Dermis microvascular lymphatic vessel endothelial cell (primary cell): ENCODE data around the gene DLGAP1. TPM values are rescaled to one million over a fixed set of nuclear protein-coding genes. Genes with fewer than 3 reads are reported as not detected.
A peak's percentile ranks its signal among the peaks of the same experiment; 100 is the strongest.

Experiments
- DNase-seq, 2 donors: peaks; one replicate each; pipeline versions ENCODE4 v3.0.0 to v3.0.0-alpha.2; 2010; ENCODE audit warnings: low read depth in 2 of 2
- total RNA-seq: library from RNA; depleted of rRNA; stranded (reverse); fragments of >200 nt; gene quantifications from 2 replicates; pipeline ENCODE4 v1.2.1, GENCODE V29; 2014

The DLGAP1 gene
- total RNA-seq, 1 donor from 2014 or later: 0.13 TPM

DNA sequence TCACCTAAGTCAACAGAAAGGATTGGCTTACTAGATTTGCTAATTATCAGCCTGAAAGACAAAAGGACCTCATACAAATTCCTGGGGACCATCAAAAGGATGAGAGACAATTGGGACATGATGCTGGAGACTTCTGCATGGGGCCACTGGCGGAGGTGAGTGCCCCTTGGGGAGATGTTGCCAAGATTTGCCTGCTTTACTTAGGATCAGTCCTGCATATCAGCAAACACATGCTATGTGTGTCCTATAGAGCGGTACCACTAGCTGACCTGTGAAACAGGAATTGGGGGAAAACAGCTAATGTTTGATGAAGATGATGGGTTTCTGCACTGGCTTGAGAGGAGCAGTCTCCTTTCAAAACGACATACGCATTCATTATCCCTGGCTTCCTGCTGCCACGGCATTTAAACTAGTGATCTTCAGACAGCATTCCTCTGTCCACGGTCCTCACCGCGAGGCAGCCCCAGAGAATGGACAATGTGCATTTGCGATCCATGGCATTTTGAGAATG, 901.0 kb downstream of the DLGAP1 start:
- DNase-seq: peak in 1 of 2 donors; percentile 1

DNA sequence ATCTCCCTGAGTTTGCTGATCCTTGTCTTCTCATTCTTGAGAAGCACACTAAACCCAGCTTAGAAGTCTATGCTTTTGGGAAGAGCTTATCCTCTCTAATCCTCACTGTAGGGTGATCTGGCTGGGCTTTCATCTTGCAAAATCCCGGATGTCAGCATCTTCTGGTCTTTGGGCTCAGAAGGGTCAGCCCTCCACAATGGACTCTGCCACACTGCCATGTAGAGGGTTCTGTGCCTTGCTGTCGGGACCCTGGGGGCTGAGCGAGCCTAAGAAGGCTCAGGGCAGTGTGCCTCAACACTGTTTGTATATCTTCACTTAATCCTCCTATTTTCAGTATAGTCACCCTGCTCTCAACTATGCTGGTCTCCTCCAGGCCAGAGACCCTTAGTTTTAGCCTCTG, 902.8 kb downstream of the DLGAP1 start:
- DNase-seq: no peak

DNA sequence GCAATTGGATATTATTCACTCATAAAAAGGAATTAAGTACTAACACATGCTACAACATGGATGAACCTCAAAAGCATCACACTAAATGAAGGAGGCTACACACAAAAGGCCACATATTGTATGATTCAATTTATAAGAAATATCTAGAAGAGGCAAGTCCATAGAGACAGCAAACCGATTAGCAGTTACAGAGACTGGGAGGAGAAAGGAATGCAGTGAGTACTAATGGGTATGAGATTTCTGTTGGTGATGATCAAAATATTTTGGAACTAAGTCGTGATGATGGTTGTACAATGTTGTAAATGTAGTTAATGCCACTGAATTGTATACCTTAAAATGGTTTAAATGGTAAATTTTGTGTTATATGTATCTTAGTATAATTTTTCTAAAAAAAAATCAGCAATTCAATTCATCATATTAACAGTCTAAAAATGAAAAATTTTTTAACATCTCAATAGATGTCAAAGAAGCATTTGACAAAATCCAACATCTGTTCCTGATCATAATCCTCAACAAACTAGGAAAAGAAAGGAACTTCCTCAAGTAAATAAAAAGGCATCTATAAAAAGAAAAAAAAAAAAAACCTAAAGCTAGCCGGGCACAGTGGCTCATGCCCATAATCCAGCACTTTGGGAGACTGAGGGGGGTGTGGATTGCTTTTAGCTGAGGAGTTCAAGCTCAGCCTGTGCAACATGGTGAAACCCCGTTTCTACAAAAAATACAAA, 907.1 kb downstream of the DLGAP1 start:
- DNase-seq: no peak

DNA sequence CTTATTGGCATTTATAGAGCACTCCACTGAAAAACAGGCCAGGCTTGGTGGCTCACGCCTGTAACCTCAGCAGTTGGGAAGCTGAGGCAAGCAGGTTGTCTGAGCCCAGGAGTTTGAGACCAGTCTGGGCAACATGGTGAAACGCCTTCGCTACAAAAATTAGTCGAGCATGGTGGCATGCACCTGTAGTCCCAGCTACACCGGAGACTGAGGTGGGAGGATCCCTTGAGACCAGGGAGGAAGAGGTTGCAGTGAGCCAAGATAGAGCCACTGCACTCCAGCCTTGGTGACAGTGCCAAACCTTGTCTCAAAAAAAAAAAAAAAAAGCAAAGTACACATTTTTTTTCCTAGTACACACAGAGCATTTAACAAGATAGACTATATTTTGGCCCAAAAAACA, 909.0 kb downstream of the DLGAP1 start:
- DNase-seq: no peak

DNA sequence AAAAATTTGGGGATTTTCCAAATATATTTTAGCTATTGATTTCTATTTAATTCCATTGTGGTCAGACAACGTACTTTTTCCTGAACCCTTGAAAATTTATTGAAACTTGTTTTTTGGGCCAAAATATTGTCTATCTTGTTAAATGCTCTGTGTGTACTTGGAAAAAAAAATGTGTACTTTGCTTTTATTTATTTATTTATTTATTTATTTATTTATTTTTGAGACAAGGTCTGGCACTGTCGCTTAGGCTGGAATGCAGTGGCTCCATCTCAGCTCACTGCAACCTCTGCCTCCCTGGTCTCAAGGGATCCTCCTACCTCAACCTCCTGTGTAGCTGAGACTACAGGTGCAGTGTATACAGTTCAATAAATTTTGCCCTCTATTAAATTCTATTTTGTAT, 910.6 kb downstream of the DLGAP1 start:
- no peak for DNase-seq

DNA sequence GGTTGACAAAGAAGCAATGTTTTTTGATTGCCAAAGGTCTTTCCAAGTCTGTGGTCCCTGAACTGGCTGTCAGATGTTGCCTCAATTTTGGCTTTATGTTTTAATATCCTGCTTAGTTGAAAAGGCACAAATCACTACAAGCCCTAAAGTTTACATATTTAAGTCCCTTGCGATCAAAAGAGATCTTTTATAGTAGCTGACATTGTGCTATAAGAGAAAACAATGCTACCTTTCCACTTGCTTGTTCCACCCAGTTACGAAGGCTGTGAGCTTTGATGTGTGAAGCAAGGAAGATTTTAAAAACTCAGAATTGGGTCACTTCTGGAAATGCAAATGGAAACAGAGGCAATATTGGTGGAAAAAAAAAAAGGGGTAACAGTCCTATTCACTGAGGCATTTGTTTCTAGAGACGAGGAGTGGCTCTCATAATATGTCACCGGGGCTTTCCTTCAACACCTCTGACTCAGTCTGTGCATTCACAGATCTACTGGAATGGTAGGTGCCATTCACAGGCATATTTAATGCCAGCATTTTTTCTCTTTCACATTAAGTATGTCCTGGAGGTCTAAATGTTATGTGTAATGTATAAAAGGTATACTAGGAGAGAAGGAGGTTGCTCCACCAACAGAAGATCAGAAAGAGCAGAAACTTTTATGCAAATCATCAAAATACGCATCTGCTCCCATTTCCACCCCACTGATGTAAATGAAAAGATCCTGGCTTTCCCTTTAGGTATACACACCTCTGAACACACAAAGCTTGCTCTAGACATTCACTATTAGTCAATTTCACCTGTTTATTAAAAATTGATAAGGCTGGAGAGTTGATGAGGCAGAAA, 913.3 kb downstream of the DLGAP1 start:
- no peak for DNase-seq

DNA sequence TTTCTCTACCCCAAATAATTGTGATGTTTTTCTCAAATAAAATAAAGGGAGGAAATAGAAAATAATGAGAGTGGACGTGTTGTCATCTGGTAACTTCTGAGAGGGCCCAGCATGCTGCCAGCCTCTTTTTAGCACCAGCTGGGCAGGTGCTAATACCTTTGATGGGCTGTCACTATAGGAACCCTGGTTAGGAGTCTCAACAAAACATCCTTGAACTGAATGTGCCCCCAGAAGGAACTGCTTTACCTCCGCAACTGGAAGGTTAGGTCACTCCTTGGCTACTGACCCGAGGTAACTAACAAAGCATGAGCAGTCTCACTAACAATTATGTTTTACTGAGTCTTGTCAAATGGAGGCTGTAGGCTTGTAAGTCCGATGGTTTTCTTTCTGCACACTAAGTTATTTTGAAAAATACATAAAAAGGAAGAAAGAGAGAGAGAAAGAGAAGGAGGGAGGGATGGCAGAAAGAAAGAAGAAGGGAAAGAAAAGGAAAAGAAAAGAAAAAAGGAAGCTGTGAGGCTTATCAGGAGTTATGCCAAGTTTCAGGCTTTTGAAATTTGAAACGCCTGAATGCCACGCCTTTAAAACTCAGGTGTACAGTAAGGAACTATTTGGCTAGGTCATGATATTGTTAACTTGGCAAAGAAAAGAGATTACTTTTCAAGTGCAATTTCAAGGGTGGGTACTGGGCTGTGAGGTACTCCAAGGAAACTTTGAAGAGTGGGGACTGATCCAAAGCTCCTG, 914.1 kb downstream of the DLGAP1 start:
- DNase-seq: no peak

DNA sequence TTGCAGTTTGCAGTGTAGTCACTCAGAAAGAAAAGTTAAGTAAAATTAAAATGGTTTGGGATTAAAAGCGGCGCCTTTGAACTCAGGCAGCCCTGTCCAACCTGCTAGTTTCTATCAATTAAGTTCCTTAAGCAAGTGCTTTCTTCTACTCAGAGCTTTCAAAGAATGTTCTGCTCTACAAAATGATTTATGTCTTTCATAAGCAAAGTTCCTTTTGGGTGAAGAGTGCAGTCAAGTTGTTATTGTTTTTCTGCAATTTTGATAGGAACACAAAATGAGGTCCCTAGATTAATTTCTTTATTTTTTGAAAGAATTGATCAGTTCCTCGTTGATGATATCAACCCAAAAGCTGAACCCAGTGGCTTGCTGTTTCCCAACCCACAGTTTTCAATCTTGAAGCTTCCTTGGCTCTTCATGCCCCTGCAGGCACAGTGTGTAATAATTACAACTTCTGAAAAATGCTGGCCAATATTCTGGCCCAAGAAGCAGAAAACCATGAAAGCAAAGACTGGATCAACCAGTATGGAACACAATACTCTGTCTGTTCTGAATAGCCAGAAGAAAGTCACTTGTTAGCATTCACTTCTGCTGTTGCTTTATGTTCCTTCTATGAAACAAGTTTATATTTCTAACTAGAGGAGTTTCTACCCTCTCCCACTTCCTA, 916.0 kb downstream of the DLGAP1 start:
- no peak for DNase-seq

- no peak for DNase-seq
These were observed 916.7 kb downstream of the DLGAP1 start for GRCh38 chr18:3538456-3538855.

DNA sequence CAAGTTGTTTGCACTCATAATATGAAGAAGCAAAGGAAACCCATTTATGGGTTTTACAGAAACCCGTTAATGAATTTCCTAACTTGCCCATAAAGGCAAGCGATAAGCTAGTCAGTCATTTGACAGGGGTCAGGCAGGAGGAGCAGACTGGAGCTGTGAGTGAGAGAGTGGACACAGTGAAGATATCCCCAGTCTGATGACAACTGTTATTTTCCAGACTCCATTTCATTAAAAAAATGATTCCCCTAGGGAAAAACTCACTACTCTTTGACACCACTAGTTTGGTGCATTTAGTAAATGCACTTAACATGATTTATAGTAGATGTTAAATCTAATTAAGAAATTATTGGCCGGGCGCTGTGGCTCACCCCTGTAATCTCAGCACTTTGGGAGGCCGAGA, 924.3 kb downstream of the DLGAP1 start:
- no peak for DNase-seq

DNA sequence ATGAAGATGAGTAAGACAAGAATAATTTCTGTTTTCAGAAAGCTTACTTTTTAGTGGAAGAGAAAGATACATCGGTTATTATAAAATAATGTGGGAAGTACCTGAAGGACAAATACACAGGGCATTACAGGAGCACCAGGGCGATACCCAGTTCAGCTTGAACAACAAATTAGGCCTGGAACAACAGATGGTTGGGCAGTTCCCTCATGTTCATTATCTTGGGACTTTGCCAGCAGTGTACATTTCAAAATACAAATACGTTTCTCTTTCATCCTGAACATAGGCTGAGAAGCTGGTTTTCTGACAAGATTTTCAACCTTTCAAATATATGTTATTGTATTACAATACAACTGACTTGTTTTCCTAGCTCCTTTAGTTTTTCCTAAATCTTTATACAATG, 925.5 kb downstream of the DLGAP1 start:
- no peak for DNase-seq

DNA sequence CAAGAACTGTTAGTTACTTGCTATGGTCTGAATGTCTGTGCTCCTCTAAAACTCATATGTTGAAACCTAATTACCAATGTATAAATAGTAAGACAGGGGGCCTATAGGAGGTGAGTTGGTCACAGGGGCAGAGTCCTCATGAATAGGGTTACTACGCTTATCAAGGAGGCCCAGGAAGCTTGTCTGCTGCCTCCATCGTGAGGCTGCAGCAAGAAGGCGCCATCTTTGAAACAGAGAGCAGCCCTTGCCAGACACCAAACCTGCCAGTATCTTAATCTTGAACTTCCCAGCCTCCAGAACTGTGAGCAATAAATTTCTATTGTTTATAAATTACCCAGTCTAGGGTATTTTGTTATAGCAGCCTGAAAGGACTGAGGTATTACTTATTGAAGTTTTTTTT, 926.0 kb downstream of the DLGAP1 start:
- no peak for DNase-seq

DNA sequence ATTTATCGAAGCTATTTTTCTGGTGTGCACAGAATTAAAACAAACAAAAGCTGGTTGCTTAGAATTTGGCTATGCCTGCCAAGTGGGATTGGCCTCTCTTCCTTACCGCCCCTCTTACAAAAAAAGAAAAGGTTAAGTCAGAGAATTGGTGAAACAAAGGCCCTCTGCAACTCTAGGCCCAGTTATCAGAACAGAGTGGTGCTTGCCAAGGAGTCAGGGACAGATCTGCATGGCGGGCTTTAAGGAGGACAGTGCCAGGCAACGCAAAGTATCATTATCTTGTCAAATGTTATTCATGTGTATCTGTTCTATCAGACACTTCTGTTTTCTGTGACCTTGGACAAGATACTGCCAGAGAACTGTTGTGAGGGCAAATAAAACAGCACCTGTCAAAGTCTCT, 926.9 kb downstream of the DLGAP1 start:
- DNase-seq: no peak

DNA sequence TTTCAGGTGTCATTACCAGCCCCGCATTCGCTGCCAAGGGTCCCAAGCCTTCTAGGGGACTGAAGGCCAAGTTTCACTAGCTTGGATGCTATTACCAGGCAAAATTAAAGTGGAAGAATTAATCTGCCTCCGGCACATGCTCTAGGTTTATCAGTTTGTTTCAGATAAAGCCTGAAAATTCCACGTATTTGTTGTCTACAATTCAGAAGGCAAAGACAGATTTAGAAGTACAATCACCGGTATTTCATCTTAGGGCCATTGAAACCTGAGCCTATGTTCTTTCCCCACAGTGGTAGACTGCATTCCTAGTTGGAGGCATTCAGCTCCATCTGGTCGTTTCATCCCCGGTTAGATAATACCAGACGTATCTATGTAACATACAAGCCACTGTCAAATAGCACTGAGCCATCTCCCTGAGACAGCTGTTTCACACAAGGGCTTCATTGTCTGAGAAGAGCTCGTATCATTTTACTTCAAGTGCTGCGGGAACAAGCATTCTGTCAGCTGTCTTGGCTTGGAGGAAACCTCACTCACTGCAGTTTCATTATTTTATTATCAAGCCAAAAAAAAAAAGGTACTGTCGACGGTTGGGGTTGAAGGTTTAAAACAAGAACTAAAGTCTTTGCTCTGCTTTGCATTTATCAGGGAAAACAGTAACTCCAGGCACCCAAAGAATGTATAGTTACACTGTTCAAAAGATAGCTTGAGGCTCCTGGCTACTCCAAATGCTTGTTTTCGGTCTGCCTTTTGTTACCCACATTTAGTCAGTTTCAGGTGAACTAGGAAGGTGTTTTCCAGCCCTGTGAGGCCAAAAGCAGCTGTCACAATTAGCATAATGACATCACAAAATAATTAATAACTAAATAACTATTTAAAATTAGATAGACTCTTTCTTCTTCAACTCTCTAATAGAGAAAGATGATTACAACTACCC, 928.4 kb downstream of the DLGAP1 start:
- DNase-seq: no peak

- no peak for DNase-seq
These were observed 929.2 kb downstream of the DLGAP1 start for GRCh38 chr18:3525870-3526420.

DNA sequence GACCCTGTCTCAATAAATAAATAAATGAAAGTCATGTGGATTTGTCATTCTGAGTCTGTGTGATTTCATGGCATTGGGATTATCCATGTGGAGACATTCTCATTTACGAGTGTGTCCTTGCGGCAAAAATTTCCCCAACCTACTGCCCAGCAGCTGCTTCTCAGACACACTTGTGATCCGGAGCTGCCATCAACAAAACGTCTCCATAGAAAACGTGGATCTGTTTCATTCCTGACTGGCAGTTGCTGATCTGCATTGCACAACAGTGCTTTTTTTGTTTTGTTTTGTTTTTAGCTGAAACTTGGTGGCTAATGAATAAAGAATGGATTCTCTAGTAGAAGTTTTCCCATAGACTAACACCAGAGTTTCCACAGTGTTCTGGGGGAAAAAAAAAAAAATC, 930.4 kb downstream of the DLGAP1 start:
- DNase-seq: no peak

- DNase-seq: no peak
These were observed 934.6 kb downstream of the DLGAP1 start for GRCh38 chr18:3520230-3521085.

DNA sequence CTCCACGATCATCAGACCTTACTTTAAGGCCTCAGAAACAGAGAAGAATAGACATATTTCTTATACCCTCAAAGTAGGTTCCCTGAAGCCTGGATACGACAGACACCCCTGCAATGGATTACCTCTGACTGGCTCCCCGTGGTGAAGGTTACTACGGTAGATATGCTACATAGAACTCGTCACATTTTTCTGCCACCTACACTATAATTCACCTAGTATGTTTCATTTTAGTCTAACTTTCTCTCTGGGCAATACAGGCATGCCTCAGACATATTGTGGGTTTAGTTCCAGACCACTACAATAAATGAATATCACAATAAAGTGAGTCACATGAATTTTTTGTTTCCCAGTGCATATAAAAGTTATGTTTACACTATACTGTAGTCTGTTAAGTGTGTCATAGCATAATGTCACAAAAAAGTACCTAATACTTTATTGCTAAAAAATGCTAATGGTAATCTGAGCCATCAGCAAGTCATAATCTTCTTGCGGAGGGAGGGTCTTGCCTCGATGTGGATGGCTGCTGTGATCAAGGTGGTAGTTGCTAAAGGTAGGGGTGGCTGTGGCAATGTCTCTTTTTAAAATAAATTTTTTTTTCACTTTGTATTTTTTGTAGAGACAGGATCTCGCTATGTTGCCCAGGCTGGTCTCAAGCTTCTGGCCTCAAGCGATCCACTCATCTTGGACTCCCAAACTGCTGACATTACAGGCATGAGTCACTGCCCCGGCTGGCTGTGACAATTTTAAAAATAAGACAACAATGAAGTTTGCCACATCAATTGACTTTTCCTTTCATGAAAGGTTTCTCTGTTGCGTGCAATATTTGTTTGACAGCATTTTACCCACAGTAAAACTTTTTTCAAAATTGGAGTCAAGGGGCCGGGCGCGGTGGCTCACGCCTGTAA, 940.5 kb downstream of the DLGAP1 start:
- no peak for DNase-seq
